Spleen (tissue), 11 donors: Measurements from ENCODE around the gene CNTF. TPM values are rescaled to one million over a fixed set of nuclear protein-coding genes. Genes with fewer than 3 reads are reported as not detected.

Source experiments
- DNase-seq: peaks from one replicate; pipeline ENCODE4 v3.0.0-alpha.2; 2020
- H3K27ac ChIP-seq, 8 donors: fragments of 200-600 bp; sonication (generic) in 7 of 8; 1 replicate in 4 of 8; 2 replicates in 4 of 8; pipeline versions ENCODE4 v1.5.0 to v1.8.0; 2016 to 2021; ENCODE audit warnings: inconsistent platforms in 4 of 8, mild to moderate bottlenecking in 4 of 8, moderate library complexity in 1 of 8
- H3K27me3 ChIP-seq, 7 donors: fragments of 200-600 bp; sonication (generic) in 6 of 7; replicated peaks in 1 of 7; 1 replicate in 4 of 7; 2 replicates in 3 of 7; pipeline versions ENCODE4 v1.5.0 to v1.8.0; 2016 to 2021; ENCODE audit warnings: inconsistent platforms in 3 of 7, mild to moderate bottlenecking in 1 of 7
- H3K36me3 ChIP-seq, 6 donors: fragments of 200-600 bp; sonication (generic) in 5 of 6; 1 replicate in 4 of 6; 2 replicates in 2 of 6; pipeline versions ENCODE4 v1.5.0 to v1.8.0; 2016 to 2021; ENCODE audit warnings: inconsistent platforms in 2 of 6
- H3K4me1 ChIP-seq, 6 donors: fragments of 200-600 bp; sonication (generic) in 5 of 6; 1 replicate in 3 of 6; 2 replicates in 3 of 6; pipeline versions ENCODE4 v1.5.0 to v1.8.0; 2016 to 2021; ENCODE audit warnings: inconsistent platforms in 3 of 6
- H3K4me3 ChIP-seq, 8 donors: fragments of 200-600 bp; sonication (generic) in 7 of 8; 1 replicate in 4 of 8; 2 replicates in 4 of 8; pipeline versions ENCODE4 v1.5.0 to v1.8.0; 2016 to 2021; ENCODE audit warnings: inconsistent platforms in 4 of 8, mild to moderate bottlenecking in 4 of 8, moderate library complexity in 2 of 8
- H3K9me3 ChIP-seq, 8 donors: fragments of 200-600 bp; sonication (generic) in 7 of 8; 1 replicate in 4 of 8; 2 replicates in 4 of 8; pipeline versions ENCODE4 v1.5.0 to v1.8.0; 2016 to 2021; ENCODE audit warnings: inconsistent platforms in 4 of 8
- POLR2A ChIP-seq, 3 donors: fragments of 450-650 bp; IDR thresholded peaks; one replicate each; pipeline ENCODE4 v1.5.1; 2017; ENCODE audit warnings: antibody characterized with exemption in 3 of 3, mild to moderate bottlenecking in 1 of 3
- POLR2AphosphoS5 ChIP-seq, 3 donors: sonication (generic); formaldehyde crosslinking; IDR thresholded peaks; one replicate each; pipeline ENCODE4 v1.5.1; 2017; ENCODE audit warnings: antibody characterized with exemption in 3 of 3
- WGBS, 5 donors: extraction: QIAGEN DNeasy Blood & Tissue Kit in 3 of 5; methylation state at CpG; one replicate each; pipeline versions ENCODE4 v1.1.5 to v1.1.7; 2013 to 2018; 5-methylcytosine and 5-hydroxymethylcytosine counted together
- intact Hi-C: fragments of 100-400 bp; cut with DNase I; formaldehyde crosslinking; loops from one replicate; pipeline ENCODE4 v1.15.0; 2023; ENCODE audit warnings: low total_unique reads
- polyA plus RNA-seq, 3 donors: library from polyadenylated mRNA; stranded (reverse); fragments of 200-250 nt; gene quantifications; one replicate each; pipeline ENCODE4 v1.2.1, GENCODE V29; 2013
- total RNA-seq, 7 donors: library from RNA; depleted of rRNA in 3 of 7; stranded (reverse); fragments of >200 nt in 3 of 7; fragmentation: NEBNext Ultra II Directional in 4 of 7; extraction: Animal tissue kit (Norgen Biotek cat#: 25700) in 4 of 7; gene quantifications; one replicate each; pipeline versions ENCODE4 v1.1.0 to v1.2.1, GENCODE V29; 2016 to 2021
- TF ChIP-seq, protein P1 (sequence below), 11 experiments: fragments of 200-600 bp in 7 of 11; fragments of 450-650 bp in 4 of 11; sonication (generic) in 4 of 11; IDR thresholded peaks in 8 of 11; conservative IDR thresholded peaks in 3 of 11; 1 replicate in 7 of 11; 2 replicates in 4 of 11; pipeline versions ENCODE4 v1.4.0 to v1.8.0; 2016 to 2021; ENCODE audit warnings: antibody characterized with exemption in 11 of 11, inconsistent platforms in 4 of 11, mild to moderate bottlenecking in 1 of 11
- donor health status: healthy with polysubstance abuse.
- donor health status: DM: no; HTN: no; CAD: no; lungs with moderate emphysema.
- donor health status: DM: no; HTN: no; CAD: no.
- donor health status: Bipolar disorder and iron deficiency.
- donor health status: healthy.
- donor health status: DM: no; HTN: no; CAD: no.
- donor health status: DM: yes; HTN: yes; CAD: no.

The CNTF gene
- total and polyA plus RNA-seq, 10 donors: 0.09 to 3.7 (median 1.4) TPM

DNA sequence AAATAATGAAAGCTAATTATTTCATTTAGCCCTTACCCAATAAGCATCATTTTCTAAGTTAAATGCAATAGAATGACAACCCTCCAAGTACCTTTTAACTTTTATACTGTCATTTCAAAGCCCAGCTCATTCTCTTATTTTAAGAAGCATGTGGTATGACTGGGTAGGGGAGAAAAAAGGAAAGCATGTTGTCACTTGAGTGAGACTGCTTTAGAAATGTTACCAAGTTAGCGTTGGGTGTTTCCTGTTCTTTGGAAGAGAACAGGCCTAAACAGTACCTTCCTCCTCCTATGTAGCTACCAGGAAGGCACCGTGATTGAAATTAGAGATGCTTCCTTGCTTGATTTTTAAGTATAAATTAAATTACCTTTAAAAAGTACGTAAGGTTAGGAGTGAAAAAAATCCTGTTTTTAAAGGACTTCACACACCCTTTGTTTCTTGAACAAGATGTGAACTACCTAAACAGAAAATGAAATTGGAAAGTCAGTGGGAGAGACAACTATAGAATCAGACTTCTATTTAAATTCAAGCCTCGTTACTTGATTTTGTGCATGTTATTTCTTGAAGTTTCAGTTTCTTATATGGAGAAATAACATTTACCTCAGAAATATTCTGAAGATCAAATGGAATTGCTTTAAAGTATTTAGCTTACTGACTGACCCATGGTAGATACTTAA is 741 bp upstream of the CNTF start:
- Histone ChIP-seq H3K4me3 (no peak overlapping the region), H3K27ac (no peak overlapping the region), H3K9me3 (no peaks in the 10 kb centered on the region), H3K27me3 (no peaks in the 10 kb centered on the region), H3K36me3 (peaks cover 0 to 100% (median 74%) of the 10 kb centered on the region in 6 donors), H3K4me1 (peaks cover 0 to 5% (median 0%) of the 10 kb centered on the region in 6 donors)
- DNase-seq: no peak
- intact Hi-C loops: no loop called here
- 77 to 82% (median 80%) methylated on average over 4 of the region's 4 CpGs for WGBS, 5 donors
- TF ChIP-seq POLR2AphosphoS5 (IDR thresholded peaks at IDR 0.05) (no peak), POLR2A (IDR thresholded peaks at IDR 0.05) (no peak)
- TF ChIP-seq, protein P1, sequence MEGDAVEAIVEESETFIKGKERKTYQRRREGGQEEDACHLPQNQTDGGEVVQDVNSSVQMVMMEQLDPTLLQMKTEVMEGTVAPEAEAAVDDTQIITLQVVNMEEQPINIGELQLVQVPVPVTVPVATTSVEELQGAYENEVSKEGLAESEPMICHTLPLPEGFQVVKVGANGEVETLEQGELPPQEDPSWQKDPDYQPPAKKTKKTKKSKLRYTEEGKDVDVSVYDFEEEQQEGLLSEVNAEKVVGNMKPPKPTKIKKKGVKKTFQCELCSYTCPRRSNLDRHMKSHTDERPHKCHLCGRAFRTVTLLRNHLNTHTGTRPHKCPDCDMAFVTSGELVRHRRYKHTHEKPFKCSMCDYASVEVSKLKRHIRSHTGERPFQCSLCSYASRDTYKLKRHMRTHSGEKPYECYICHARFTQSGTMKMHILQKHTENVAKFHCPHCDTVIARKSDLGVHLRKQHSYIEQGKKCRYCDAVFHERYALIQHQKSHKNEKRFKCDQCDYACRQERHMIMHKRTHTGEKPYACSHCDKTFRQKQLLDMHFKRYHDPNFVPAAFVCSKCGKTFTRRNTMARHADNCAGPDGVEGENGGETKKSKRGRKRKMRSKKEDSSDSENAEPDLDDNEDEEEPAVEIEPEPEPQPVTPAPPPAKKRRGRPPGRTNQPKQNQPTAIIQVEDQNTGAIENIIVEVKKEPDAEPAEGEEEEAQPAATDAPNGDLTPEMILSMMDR (IDR thresholded peaks at IDR 0.05 in 8 of 11, conservative IDR thresholded peaks at IDR 0.05 in 3 of 11): no peak

- Histone ChIP-seq H3K27ac (no peak overlapping the region), H3K36me3 (peaks cover 0 to 75% (median 41%) of the 10 kb centered on the region in 6 donors)
Observed at GRCh38 chr11:58625086-58625485, 2.6 kb downstream of the CNTF start.

DNA sequence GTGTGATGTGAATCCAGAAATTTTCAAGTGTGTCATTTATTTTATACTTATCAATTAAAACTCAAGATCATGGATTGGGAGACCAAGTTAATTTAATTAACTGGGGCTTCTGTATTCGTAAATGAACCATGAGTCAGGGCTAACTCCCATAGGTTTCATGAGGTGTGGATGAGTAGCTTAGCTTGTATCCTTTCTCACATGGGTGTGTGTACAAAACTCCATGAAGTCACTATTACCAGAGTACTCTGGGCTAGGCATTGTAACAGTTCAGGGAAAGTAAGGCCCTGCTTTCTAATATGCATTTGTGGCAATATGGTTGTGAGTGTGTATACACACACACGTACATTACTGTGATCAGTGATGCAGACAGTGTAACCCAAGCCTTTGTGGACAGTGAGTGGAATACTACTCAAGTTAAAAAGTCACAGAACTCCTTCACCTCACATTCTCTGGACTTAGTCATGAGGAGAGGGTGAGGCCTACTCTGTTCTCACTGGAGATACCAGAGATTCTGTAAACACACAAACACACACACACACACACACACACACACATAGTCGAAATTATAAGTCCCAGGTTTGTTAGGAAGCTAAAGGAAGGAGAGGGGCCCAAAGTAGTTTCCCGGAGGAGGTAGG is 3.5 kb downstream of the CNTF start:
- Histone ChIP-seq H3K27me3 (no peaks in the 10 kb centered on the region), H3K4me3 (no peak overlapping the region), H3K4me1 (peaks cover 0 to 11% (median 0%) of the 10 kb centered on the region in 6 donors), H3K27ac (no peak overlapping the region), H3K36me3 (peaks cover 0 to 66% (median 36%) of the 10 kb centered on the region in 6 donors), H3K9me3 (no peaks in the 10 kb centered on the region)
- WGBS, 5 donors: 93 to 95% (median 94%) methylated on average over 4 of the region's 4 CpGs
- no peak for DNase-seq
- intact Hi-C loops: no loop called here
- TF ChIP-seq POLR2A (IDR thresholded peaks at IDR 0.05) (no peak), POLR2AphosphoS5 (IDR thresholded peaks at IDR 0.05) (no peak)
- TF ChIP-seq, protein P1 (IDR thresholded peaks at IDR 0.05 in 8 of 11, conservative IDR thresholded peaks at IDR 0.05 in 3 of 11): no peak

More at GRCh38 chr11:58625086-58625485, 2.6 kb downstream of the CNTF start:
- no peaks in the 10 kb centered on the region for H3K27me3 ChIP-seq
- no peak for TF ChIP-seq POLR2AphosphoS5 (IDR thresholded peaks at IDR 0.05)
- TF ChIP-seq, protein P1 (IDR thresholded peaks at IDR 0.05 in 8 of 11, conservative IDR thresholded peaks at IDR 0.05 in 3 of 11): no peak
- TF ChIP-seq POLR2A (IDR thresholded peaks at IDR 0.05): no peak
- DNase-seq: no peak
- intact Hi-C loops: no loop called here
- 95 to 99% (median 98%) methylated on average over 4 of the region's 4 CpGs for WGBS, 5 donors
- H3K9me3 ChIP-seq: no peaks in the 10 kb centered on the region
- H3K4me3 ChIP-seq: no peak overlapping the region
- peaks cover 0 to 11% (median 0%) of the 10 kb centered on the region in 6 donors for H3K4me1 ChIP-seq

GRCh38 chr11:58626934-58627483 is 4.5 kb downstream of the CNTF start:
- Histone ChIP-seq H3K9me3 (no peaks in the 10 kb centered on the region), H3K36me3 (peaks cover 0 to 56% (median 29%) of the 10 kb centered on the region in 6 donors), H3K27ac (no peak overlapping the region), H3K4me3 (no peak overlapping the region), H3K4me1 (peaks cover 0 to 11% (median 0%) of the 10 kb centered on the region in 6 donors), H3K27me3 (no peaks in the 10 kb centered on the region)
- DNase-seq: no peak
- TF ChIP-seq POLR2A (IDR thresholded peaks at IDR 0.05): no peak
- TF ChIP-seq POLR2AphosphoS5 (IDR thresholded peaks at IDR 0.05): no peak
- TF ChIP-seq, protein P1 (IDR thresholded peaks at IDR 0.05 in 8 of 11, conservative IDR thresholded peaks at IDR 0.05 in 3 of 11): no peak
- intact Hi-C loops: no loop called here
- WGBS, 5 donors: 72 to 76% (median 74%) methylated on average over 4 of the region's 4 CpGs
